ENCODE results near the gene DUOX2. TPM values are rescaled to one million over a fixed set of nuclear protein-coding genes. Genes with fewer than 3 reads are reported as not detected.
A peak's percentile ranks its signal among the peaks of the same experiment; 100 is the strongest.

Gene DUOX2
- total RNA-seq, 1 experiment from 2014 or later, result 0.08 TPM

DNA sequence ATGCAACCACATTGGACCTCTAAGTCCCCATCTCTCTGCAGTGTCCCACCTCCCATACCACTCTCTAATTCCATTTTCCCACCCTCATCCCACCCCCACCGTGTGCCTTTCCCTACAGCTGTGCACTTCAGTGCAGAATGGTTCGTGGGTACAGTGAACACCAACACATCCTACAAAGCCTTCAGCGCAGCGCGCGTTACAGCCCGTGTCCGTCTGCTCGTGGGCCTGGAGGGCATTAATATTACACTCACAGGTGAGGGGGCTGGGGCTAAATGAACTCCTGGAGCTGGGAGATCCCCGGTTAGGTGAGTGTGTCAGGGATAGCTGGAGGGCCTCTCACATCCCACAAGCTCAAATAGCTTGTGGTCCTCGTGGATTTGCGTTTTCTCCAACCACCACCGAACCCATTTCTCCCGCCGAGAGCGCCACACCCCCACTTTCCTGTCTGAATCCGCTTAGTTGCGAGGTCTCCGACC is 2.1 kb upstream of the DUOX2 start (continued):
- TF ChIP-seq POLR2AphosphoS5 (IDR thresholded peaks at IDR 0.05; ENCODE audit: low read depth, low read length), result no peak

GRCh38 chr15:45115312-45115820 is 1.4 kb upstream of the DUOX2 start:
- H3K4me1 ChIP-seq (ENCODE audit: control insufficient read depth, insufficient read depth, low read length), result peaks cover 14% of the 10 kb centered on the region
- intact Hi-C loops (cut with micrococcal nuclease; ENCODE audit: unreplicated experiment), result no loop called here
- no peak for TF ChIP-seq CTCF (IDR thresholded peaks at IDR 0.05)
- TF ChIP-seq SIN3A (IDR thresholded peaks at IDR 0.05; ENCODE audit: borderline replicate concordance, insufficient read depth, low read depth, low read length), result no peak
- TF ChIP-seq, protein P1, sequence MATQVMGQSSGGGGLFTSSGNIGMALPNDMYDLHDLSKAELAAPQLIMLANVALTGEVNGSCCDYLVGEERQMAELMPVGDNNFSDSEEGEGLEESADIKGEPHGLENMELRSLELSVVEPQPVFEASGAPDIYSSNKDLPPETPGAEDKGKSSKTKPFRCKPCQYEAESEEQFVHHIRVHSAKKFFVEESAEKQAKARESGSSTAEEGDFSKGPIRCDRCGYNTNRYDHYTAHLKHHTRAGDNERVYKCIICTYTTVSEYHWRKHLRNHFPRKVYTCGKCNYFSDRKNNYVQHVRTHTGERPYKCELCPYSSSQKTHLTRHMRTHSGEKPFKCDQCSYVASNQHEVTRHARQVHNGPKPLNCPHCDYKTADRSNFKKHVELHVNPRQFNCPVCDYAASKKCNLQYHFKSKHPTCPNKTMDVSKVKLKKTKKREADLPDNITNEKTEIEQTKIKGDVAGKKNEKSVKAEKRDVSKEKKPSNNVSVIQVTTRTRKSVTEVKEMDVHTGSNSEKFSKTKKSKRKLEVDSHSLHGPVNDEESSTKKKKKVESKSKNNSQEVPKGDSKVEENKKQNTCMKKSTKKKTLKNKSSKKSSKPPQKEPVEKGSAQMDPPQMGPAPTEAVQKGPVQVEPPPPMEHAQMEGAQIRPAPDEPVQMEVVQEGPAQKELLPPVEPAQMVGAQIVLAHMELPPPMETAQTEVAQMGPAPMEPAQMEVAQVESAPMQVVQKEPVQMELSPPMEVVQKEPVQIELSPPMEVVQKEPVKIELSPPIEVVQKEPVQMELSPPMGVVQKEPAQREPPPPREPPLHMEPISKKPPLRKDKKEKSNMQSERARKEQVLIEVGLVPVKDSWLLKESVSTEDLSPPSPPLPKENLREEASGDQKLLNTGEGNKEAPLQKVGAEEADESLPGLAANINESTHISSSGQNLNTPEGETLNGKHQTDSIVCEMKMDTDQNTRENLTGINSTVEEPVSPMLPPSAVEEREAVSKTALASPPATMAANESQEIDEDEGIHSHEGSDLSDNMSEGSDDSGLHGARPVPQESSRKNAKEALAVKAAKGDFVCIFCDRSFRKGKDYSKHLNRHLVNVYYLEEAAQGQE (IDR thresholded peaks at IDR 0.05; ENCODE audit: insufficient read depth in 1 of 2, low read depth in 2 of 2, low read length in 1 of 2), result no peak
- TF ChIP-seq POLR2AphosphoS5 (IDR thresholded peaks at IDR 0.05; ENCODE audit: low read depth, low read length), result no peak
- no peak for TF ChIP-seq TCF7L2 (IDR thresholded peaks at IDR 0.05; ENCODE audit: low read depth, low read length)
- no peak overlapping the region for H3K27ac ChIP-seq (ENCODE audit: low read length)
- in situ Hi-C loops (cut with HindIII; ENCODE audit: low pct_unique_long_range_greater_than_20kb, low sequenced_read_pairs), result no loop called here
- DNase-seq (ENCODE audit: low read depth, low spot score) (no peak), ATAC-seq (no peak)
- ChIA-PET CTCF (interaction anchor here (1.1 kb wide), 1 partner anchor 11 kb away, joined by 4 read pairs; no protein-coding TSS in a partner anchor), POLR2A (no interaction called here)
- H3K27me3 ChIP-seq (ENCODE audit: control insufficient read depth, insufficient read depth, low read length), result peaks cover 21% of the 10 kb centered on the region
- H3K9me3 ChIP-seq (ENCODE audit: control insufficient read depth, insufficient read depth, low read depth, low read length), result no peaks in the 10 kb centered on the region
- H3K36me3 ChIP-seq (ENCODE audit: control insufficient read depth, insufficient read depth, low read length), result no peaks in the 10 kb centered on the region
- no TSS peak for BruUV-seq (replicated peaks)
- H3K4me3 ChIP-seq (ENCODE audit: low read depth in 2 of 2, low read length in 2 of 2), result no peak overlapping the region

- ATAC-seq (no peak), DNase-seq (ENCODE audit: low read depth, low spot score) (no peak)
- Histone ChIP-seq H3K27me3 (ENCODE audit: control insufficient read depth, insufficient read depth, low read length) (peaks cover 21% of the 10 kb centered on the region), H3K9me3 (ENCODE audit: control insufficient read depth, insufficient read depth, low read depth, low read length) (no peaks in the 10 kb centered on the region), H3K27ac (ENCODE audit: low read length) (no peak overlapping the region), H3K36me3 (ENCODE audit: control insufficient read depth, insufficient read depth, low read length) (no peaks in the 10 kb centered on the region), H3K4me3 (ENCODE audit: low read depth in 2 of 2, low read length in 2 of 2) (peak overlapping the region in 1 of 2 experiments; percentile 19; a peak in 1 of 4 replicates), H3K4me1 (ENCODE audit: control insufficient read depth, insufficient read depth, low read length) (peaks cover 14% of the 10 kb centered on the region)
- in situ Hi-C loops (cut with HindIII; ENCODE audit: low pct_unique_long_range_greater_than_20kb, low sequenced_read_pairs) (no loop called here), intact Hi-C loops (cut with micrococcal nuclease; ENCODE audit: unreplicated experiment) (no loop called here)
- ChIA-PET POLR2A (interaction anchor here (0.5 kb wide), 1 partner anchor 31 kb away, joined by 4 read pairs; no protein-coding TSS in a partner anchor), CTCF (no interaction called here)
- TF ChIP-seq CTCF (IDR thresholded peaks at IDR 0.05), result no peak
- TF ChIP-seq POLR2AphosphoS5 (IDR thresholded peaks at IDR 0.05; ENCODE audit: low read depth, low read length), result no peak
- TF ChIP-seq, protein P1 (IDR thresholded peaks at IDR 0.05; ENCODE audit: insufficient read depth in 1 of 2, low read depth in 2 of 2, low read length in 1 of 2), result no peak
- TF ChIP-seq SIN3A (IDR thresholded peaks at IDR 0.05; ENCODE audit: borderline replicate concordance, insufficient read depth, low read depth, low read length), result no peak
- no peak for TF ChIP-seq TCF7L2 (IDR thresholded peaks at IDR 0.05; ENCODE audit: low read depth, low read length)
- BruUV-seq (replicated peaks), result no TSS peak
Measured at GRCh38 chr15:45114751-45115085, 746 bp upstream of the DUOX2 start.

Measured in Panc1 (cell line).